SK-N-SH treated with all-trans-retinoic acid at 6 μM for 48 hours (cell line): ENCODE results near the gene CHST12.

ENCODE experiments used
- ATAC-seq: fragments of 200-7000 bp; cut with Tn5 transposase; 3 replicates; pipeline ENCODE4 v1.9.1; 2020; ENCODE audit warnings: mild to moderate bottlenecking, moderate library complexity
- ARNTL ChIP-seq: fragments of 450-650 bp; formaldehyde crosslinking; IDR thresholded peaks from 2 replicates; pipeline ENCODE4 v1.5.0; 2020; ENCODE audit warnings: low read depth, mild to moderate bottlenecking, moderate library complexity, borderline replicate concordance
- BACH2 ChIP-seq: fragments of 250-450 bp; sonication (Bioruptor Pico); IDR thresholded peaks from 2 replicates; pipeline ENCODE4 v1.9.0; 2021; ENCODE audit warnings: mild to moderate bottlenecking, borderline replicate concordance
- CREB5 ChIP-seq: fragments of 250-450 bp; sonication (Bioruptor Pico); IDR thresholded peaks from 2 replicates; pipeline ENCODE4 v1.5.1; 2020; ENCODE audit warnings: low read depth, mild to moderate bottlenecking, moderate library complexity
- CSDC2 ChIP-seq: fragments of 250-450 bp; sonication (Bioruptor Pico); IDR thresholded peaks from 2 replicates; pipeline ENCODE4 v1.5.0; 2020; ENCODE audit warnings: mild to moderate bottlenecking, moderate library complexity
- CSRNP3 ChIP-seq: fragments of 250-450 bp; sonication (Bioruptor Pico); IDR thresholded peaks from 2 replicates; pipeline ENCODE4 v1.5.1; 2021; ENCODE audit warnings: mild to moderate bottlenecking, moderate library complexity
- ESRRG ChIP-seq: fragments of 250-450 bp; sonication (Bioruptor Pico); IDR thresholded peaks from 2 replicates; pipeline ENCODE4 v1.6.1; 2021; ENCODE audit warnings: mild to moderate bottlenecking
- GLIS3 ChIP-seq: fragments of 250-450 bp; sonication (Bioruptor Pico); IDR thresholded peaks from 2 replicates; pipeline ENCODE4 v1.5.0; 2020; ENCODE audit warnings: mild to moderate bottlenecking, moderate library complexity
- ISL1 ChIP-seq: fragments of 250-450 bp; sonication (Bioruptor Pico); IDR thresholded peaks from 2 replicates; pipeline ENCODE4 v2.1.2; 2022; ENCODE audit warnings: mild to moderate bottlenecking, moderate library complexity
- OSR1 ChIP-seq: fragments of 250-450 bp; sonication (Bioruptor Pico); IDR thresholded peaks from 2 replicates; pipeline ENCODE4 v1.8.0; 2022; ENCODE audit warnings: moderate library complexity, mild to moderate bottlenecking, inconsistent platforms
- PATZ1 ChIP-seq: fragments of 250-450 bp; sonication (Bioruptor Pico); IDR thresholded peaks from 2 replicates; pipeline ENCODE4 v1.8.0; 2020; ENCODE audit warnings: mild to moderate bottlenecking, moderate library complexity, borderline replicate concordance
- PPARA ChIP-seq: fragments of 250-450 bp; sonication (Bioruptor Pico); IDR thresholded peaks from 2 replicates; pipeline ENCODE4 v1.5.0; 2020; ENCODE audit warnings: mild to moderate bottlenecking, borderline replicate concordance
- RARB ChIP-seq: fragments of 250-450 bp; sonication (Bioruptor Pico); IDR thresholded peaks from 2 replicates; pipeline ENCODE4 v1.8.0; 2021; ENCODE audit warnings: mild to moderate bottlenecking, moderate library complexity
- SNAI2 ChIP-seq: fragments of 250-450 bp; sonication (Bioruptor Pico); IDR thresholded peaks from 2 replicates; pipeline ENCODE4 v1.5.0; 2020; ENCODE audit warnings: mild to moderate bottlenecking, moderate library complexity
- TOX ChIP-seq: fragments of 250-450 bp; sonication (Bioruptor Pico); IDR thresholded peaks from 2 replicates; pipeline ENCODE4 v1.8.0; 2021; ENCODE audit warnings: mild to moderate bottlenecking, moderate library complexity, borderline replicate concordance
- TSHZ2 ChIP-seq: fragments of 250-450 bp; sonication (Bioruptor Pico); IDR thresholded peaks from 2 replicates; pipeline ENCODE4 v1.5.0; 2020; ENCODE audit warnings: mild to moderate bottlenecking, moderate library complexity
- ZC3H10 ChIP-seq: fragments of 250-450 bp; sonication (Bioruptor Pico); IDR thresholded peaks from 2 replicates; pipeline ENCODE4 v1.5.1; 2021; ENCODE audit warnings: mild to moderate bottlenecking, moderate library complexity
- ZFP3 ChIP-seq: fragments of 250-450 bp; sonication (Bioruptor Pico); IDR thresholded peaks from 2 replicates; pipeline ENCODE4 v1.5.0; 2020; ENCODE audit warnings: mild to moderate bottlenecking, moderate library complexity
- ZNF565 ChIP-seq: fragments of 450-650 bp; formaldehyde crosslinking; conservative IDR thresholded peaks from 2 replicates; pipeline ENCODE4 v1.5.0; 2020; ENCODE audit warnings: low read depth, mild to moderate bottlenecking, moderate library complexity
- ZNF70 ChIP-seq: fragments of 450-650 bp; formaldehyde crosslinking; IDR thresholded peaks from 2 replicates; pipeline ENCODE4 v1.5.0; 2020; ENCODE audit warnings: mild to moderate bottlenecking, moderate library complexity

Gene CHST12

GRCh38 chr7:2403014-2403717, at the start of gene CHST12:
Gene CHST12 (plus strand): TSS chr7:2403611. CDS start chr7:2432640, 29,029 bp downstream.
- ATAC-seq, result peak; percentile 41
- TF ChIP-seq PATZ1 (0 out of 2 replicates have a peak, but pooled peaks have one; percentile 35), ESRRG (CRISPR knock-in tag) (no peak), BACH2 (CRISPR knock-in tag) (no peak), ZNF70 (CRISPR knock-in tag) (no peak; the same call in 1 of the 2 replicates), PPARA (CRISPR knock-in tag) (no peak), SNAI2 (CRISPR knock-in tag) (no peak), GLIS3 (CRISPR knock-in tag) (peak; percentile 92; the same call in 1 of the 2 replicates), TOX (CRISPR knock-in tag) (no peak), ZFP3 (CRISPR knock-in tag) (peak; percentile 93), CSRNP3 (no peak), OSR1 (CRISPR knock-in tag) (no peak), CSDC2 (CRISPR knock-in tag) (no peak), RARB (CRISPR knock-in tag) (no peak), ISL1 (CRISPR knock-in tag) (no peak), CREB5 (CRISPR knock-in tag) (no peak)

- TF ChIP-seq ZC3H10 (0 out of 2 replicates have a peak, but pooled peaks have one; percentile 52), SNAI2 (CRISPR knock-in tag) (no peak), ARNTL (CRISPR knock-in tag) (no peak), PATZ1 (peak; percentile 24; the same call in 1 of the 2 replicates), ZNF565 (no peak), CSDC2 (CRISPR knock-in tag) (peak; percentile 91; the same call in 1 of the 2 replicates), TOX (CRISPR knock-in tag) (no peak), ZFP3 (CRISPR knock-in tag) (peak; percentile 63; the same call in 1 of the 2 replicates), PPARA (CRISPR knock-in tag) (no peak)
- TF ChIP-seq, all 23 proteins: peak for 4
- peak; percentile 89 for ATAC-seq
Observed at GRCh38 chr7:2353936-2354185, 49.5 kb upstream of the CHST12 start.

GRCh38 chr7:2354186-2354938, 49.0 kb upstream of the CHST12 start, which contains the start of gene EIF3B:
Gene EIF3B (plus strand): TSS chr7:2354827. CDS start chr7:2354922, 95 bp downstream.
- TF ChIP-seq ZFP3 (CRISPR knock-in tag), result 0 out of 2 replicates have a peak, but pooled peaks have one; percentile 27
- TF ChIP-seq TSHZ2 (CRISPR knock-in tag), result peak; percentile 77; the same call in 1 of the 2 replicates
- TF ChIP-seq BACH2 (CRISPR knock-in tag), result no peak
- TF ChIP-seq, all 23 proteins: peak for 2
- ATAC-seq, result peak; percentile 91
